Gastrocnemius medialis (tissue), 4 donors: ENCODE results near the gene CHST1. TPM values are rescaled to one million over a fixed set of nuclear protein-coding genes. Genes with fewer than 3 reads are reported as not detected.

Source experiments
- ATAC-seq, 2 donors: fragments of 150-250 bp; one replicate each; pipeline ENCODE4 v1.9.1; 2016
- DNase-seq, 2 donors: peaks; one replicate each; pipeline ENCODE4 v3.0.0-alpha.2; 2019
- H3K27ac ChIP-seq, 4 donors: fragments of 200-600 bp; sonication (generic); 1 replicate in 1 of 4; 2 replicates in 3 of 4; pipeline ENCODE4 v1.5.1; 2016 to 2018; ENCODE audit warnings: mild to moderate bottlenecking in 2 of 4, moderate library complexity in 1 of 4
- H3K27me3 ChIP-seq, 3 donors: fragments of 200-600 bp; sonication (generic) in 2 of 3; 1 replicate in 1 of 3; 2 replicates in 2 of 3; pipeline versions ENCODE4 v1.5.1 to v1.6.0; 2016 to 2019; ENCODE audit warnings: mild to moderate bottlenecking in 1 of 3, moderate library complexity in 1 of 3
- H3K36me3 ChIP-seq, 2 donors: fragments of 200-600 bp; sonication (generic) in 1 of 2; one replicate each; pipeline ENCODE4 v1.5.1; 2017 to 2018
- H3K4me1 ChIP-seq, 2 donors: fragments of 200-600 bp; sonication (generic) in 1 of 2; one replicate each; pipeline ENCODE4 v1.5.1; 2016 to 2017; ENCODE audit warnings: mild to moderate bottlenecking in 2 of 2
- H3K4me3 ChIP-seq, 4 donors: fragments of 200-600 bp; sonication (generic) in 3 of 4; 1 replicate in 1 of 4; 2 replicates in 3 of 4; pipeline ENCODE4 v1.5.1; 2016 to 2019; ENCODE audit warnings: mild to moderate bottlenecking in 2 of 4
- H3K9me3 ChIP-seq, 3 donors: fragments of 200-600 bp; sonication (generic) in 2 of 3; 1 replicate in 1 of 3; 2 replicates in 2 of 3; pipeline ENCODE4 v1.5.1; 2016 to 2019
- CTCF ChIP-seq, 5 experiments: fragments of 450-650 bp in 3 of 5; fragments of 200-600 bp in 2 of 5; sonication (generic) in 2 of 5; IDR thresholded peaks in 4 of 5; conservative IDR thresholded peaks in 1 of 5; 1 replicate in 4 of 5; 2 replicates in 1 of 5; pipeline ENCODE4 v1.5.1; 2016 to 2019; ENCODE audit warnings: antibody characterized with exemption in 5 of 5, mild to moderate bottlenecking in 3 of 5, moderate library complexity in 3 of 5
- POLR2A ChIP-seq, 2 donors: fragments of 450-650 bp; IDR thresholded peaks; one replicate each; pipeline ENCODE4 v1.6.1; 2017; ENCODE audit warnings: antibody characterized with exemption in 2 of 2, mild to moderate bottlenecking in 2 of 2, moderate library complexity in 2 of 2
- in situ Hi-C, 4 donors: fragments of 200-750 bp; cut with MboI; loops; one replicate each; pipeline versions ENCODE4 v1.15.0 to v1.8.0; 2017; ENCODE audit warnings: low sequenced_read_pairs in 4 of 4
- intact Hi-C: fragments of 100-400 bp; cut with DNase I; formaldehyde crosslinking; loops from one replicate; pipeline ENCODE4 v1.15.1; 2023; ENCODE audit warnings: low total_unique reads
- total RNA-seq, 4 donors: library from RNA; depleted of rRNA; stranded (reverse); fragments of >200 nt; gene quantifications; one replicate each; pipeline versions ENCODE4 v1.1.0 to v1.2.3, GENCODE V29; 2016

CHST1 gene
- total RNA-seq, 4 donors from 2014 or later: 4.5 to 5.6 (median 5.0) TPM

GRCh38 chr11:45655347-45655756 lies 10.1 kb downstream of the CHST1 start:
- intact Hi-C loops: loop anchor here (1.0 kb wide), 3 partner anchors 117 to 284 kb away; no protein-coding TSS in a partner anchor
- TF ChIP-seq POLR2A (IDR thresholded peaks at IDR 0.05): no peak
- TF ChIP-seq CTCF (IDR thresholded peaks at IDR 0.05 in 4 of 5, conservative IDR thresholded peaks at IDR 0.05 in 1 of 5): peak; percentile 79 to 95 (median 85)
- no peak overlapping the region for H3K27ac ChIP-seq
- H3K27me3 ChIP-seq: peaks cover 0 to 5% (median 5%) of the 10 kb centered on the region in 3 donors
- no peaks in the 10 kb centered on the region for H3K36me3 ChIP-seq
- in situ Hi-C loops: loop anchor here in 3 of 4 donors (25.0 kb wide), 2 partner anchors 107 to 293 kb away; no protein-coding TSS in a partner anchor
- H3K4me1 ChIP-seq: peaks cover 11 to 17% of the 10 kb centered on the region in 2 donors
- DNase-seq (peak; percentile 38 to 63), ATAC-seq (peak; percentile 78 to 79)
- no peak overlapping the region for H3K4me3 ChIP-seq
- no peaks in the 10 kb centered on the region for H3K9me3 ChIP-seq

GRCh38 chr11:45655012-45655283 lies 10.5 kb downstream of the CHST1 start:
- Histone ChIP-seq H3K36me3 (no peaks in the 10 kb centered on the region), H3K9me3 (no peaks in the 10 kb centered on the region), H3K27ac (no peak overlapping the region), H3K4me3 (no peak overlapping the region), H3K4me1 (peaks cover 11 to 17% of the 10 kb centered on the region in 2 donors), H3K27me3 (peaks cover 0 to 5% (median 5%) of the 10 kb centered on the region in 3 donors)
- no peak for DNase-seq
- peak; percentile 8 to 28 for ATAC-seq
- intact Hi-C loops: loop anchor here (1.0 kb wide), 3 partner anchors 117 to 284 kb away; no protein-coding TSS in a partner anchor
- in situ Hi-C loops: loop anchor here in 3 of 4 donors (25.0 kb wide), 2 partner anchors 107 to 293 kb away; no protein-coding TSS in a partner anchor
- TF ChIP-seq POLR2A (IDR thresholded peaks at IDR 0.05) (no peak), CTCF (IDR thresholded peaks at IDR 0.05 in 4 of 5, conservative IDR thresholded peaks at IDR 0.05 in 1 of 5) (no peak)

GRCh38 chr11:45654231-45655011 lies 11.0 kb downstream of the CHST1 start:
- H3K27me3 ChIP-seq: peaks cover 0 to 5% (median 3%) of the 10 kb centered on the region in 3 donors
- DNase-seq: no peak

GRCh38 chr11:45653277-45653676 lies 12.1 kb downstream of the CHST1 start:
- Histone ChIP-seq H3K27ac (no peak overlapping the region), H3K4me3 (no peak overlapping the region), H3K36me3 (no peaks in the 10 kb centered on the region), H3K27me3 (no peaks in the 10 kb centered on the region), H3K4me1 (peaks cover 11% of the 10 kb centered on the region in 2 donors), H3K9me3 (no peaks in the 10 kb centered on the region)
- DNase-seq (no peak), ATAC-seq (no peak)
- in situ Hi-C loops (loop anchor here in 3 of 4 donors (5.0 to 25.0 kb wide), 4 partner anchors 109 to 291 kb away; no protein-coding TSS in a partner anchor), intact Hi-C loops (no loop called here)
- TF ChIP-seq POLR2A (IDR thresholded peaks at IDR 0.05) (no peak), CTCF (IDR thresholded peaks at IDR 0.05 in 4 of 5, conservative IDR thresholded peaks at IDR 0.05 in 1 of 5) (no peak)

More at GRCh38 chr11:45654231-45655011, 11.0 kb downstream of the CHST1 start:
- Histone ChIP-seq H3K36me3 (no peaks in the 10 kb centered on the region), H3K4me1 (peaks cover 11 to 17% of the 10 kb centered on the region in 2 donors), H3K9me3 (no peaks in the 10 kb centered on the region), H3K27ac (no peak overlapping the region), H3K4me3 (no peak overlapping the region)
- in situ Hi-C loops (loop anchor here in 3 of 4 donors (5.0 to 25.0 kb wide), 4 partner anchors 108 to 292 kb away; no protein-coding TSS in a partner anchor), intact Hi-C loops (loop anchor here (1.0 kb wide), 3 partner anchors 116 to 283 kb away; no protein-coding TSS in a partner anchor)
- ATAC-seq: peak in 1 of 2 donors; percentile 24
- TF ChIP-seq POLR2A (IDR thresholded peaks at IDR 0.05) (no peak), CTCF (IDR thresholded peaks at IDR 0.05 in 4 of 5, conservative IDR thresholded peaks at IDR 0.05 in 1 of 5) (no peak)
